Liver (tissue), 9 donors: Measurements from ENCODE around the gene FRMD4A. TPM values are rescaled to one million over a fixed set of nuclear protein-coding genes. Genes with fewer than 3 reads are reported as not detected.

Source experiments
- DNase-seq: peaks from one replicate; pipeline ENCODE4 v3.0.0-alpha.2; 2017; ENCODE audit warnings: low spot score
- H3K27ac ChIP-seq, 2 donors: one replicate each; pipeline ENCODE4 v1.7.0; 2013; ENCODE audit warnings: inconsistent platforms in 2 of 2, low read length in 2 of 2, control low read depth in 1 of 2, low read depth in 1 of 2, mild to moderate bottlenecking in 1 of 2
- H3K27me3 ChIP-seq, 4 donors: one replicate each; pipeline versions ENCODE4 v1.6.1 to v1.7.0; 2013; ENCODE audit warnings: low read length in 3 of 4, inconsistent platforms in 1 of 4, mild to moderate bottlenecking in 1 of 4, moderate library complexity in 1 of 4; ENCODE audit not compliant: control insufficient read depth in 4 of 4, insufficient read depth in 4 of 4
- H3K36me3 ChIP-seq, 4 donors: one replicate each; pipeline versions ENCODE4 v1.6.1 to v1.7.0; 2013; ENCODE audit warnings: low read length in 3 of 4, mild to moderate bottlenecking in 3 of 4, low read depth in 1 of 4, moderate library complexity in 1 of 4; ENCODE audit not compliant: control insufficient read depth in 4 of 4, insufficient read depth in 3 of 4
- H3K4me1 ChIP-seq, 4 donors: one replicate each; pipeline versions ENCODE4 v1.6.1 to v1.7.0; 2013; ENCODE audit warnings: low read length in 3 of 4, mild to moderate bottlenecking in 3 of 4, moderate library complexity in 1 of 4; ENCODE audit not compliant: control insufficient read depth in 4 of 4, insufficient read depth in 4 of 4
- H3K4me3 ChIP-seq, 3 donors: one replicate each; pipeline versions ENCODE4 v1.6.1 to v1.7.0; 2013; ENCODE audit warnings: low read length in 3 of 3, control low read depth in 1 of 3, low read depth in 1 of 3, mild to moderate bottlenecking in 1 of 3
- H3K9ac ChIP-seq, 2 donors: one replicate each; pipeline ENCODE4 v1.7.0; 2013; ENCODE audit warnings: low read length in 2 of 2, mild to moderate bottlenecking in 2 of 2, moderate library complexity in 2 of 2, control low read depth in 1 of 2, low read depth in 1 of 2
- H3K9me3 ChIP-seq, 4 donors: one replicate each; pipeline versions ENCODE4 v1.6.1 to v1.7.0; 2013; ENCODE audit warnings: low read length in 3 of 4; ENCODE audit not compliant: control insufficient read depth in 4 of 4
- CTCF ChIP-seq: fragments of 150-350 bp; IDR thresholded peaks from 2 replicates; pipeline ENCODE4 v1.5.1; 2017; ENCODE audit warnings: improper control_type of control experiment, low read depth, low read length; ENCODE audit not compliant: missing input control
- EGR1 ChIP-seq, 2 donors: IDR thresholded peaks; 2 replicates each; pipeline ENCODE4 v1.6.1; 2016 to 2018; ENCODE audit warnings: antibody characterized with exemption in 2 of 2, low read depth in 2 of 2
- FOXA1 ChIP-seq: IDR thresholded peaks from 2 replicates; pipeline ENCODE4 v1.6.1; 2016; ENCODE audit warnings: antibody characterized with exemption
- FOXA2 ChIP-seq: IDR thresholded peaks from 2 replicates; pipeline ENCODE4 v1.6.1; 2016; ENCODE audit warnings: antibody characterized with exemption
- GABPA ChIP-seq, 2 donors: IDR thresholded peaks in 1 of 2; conservative IDR thresholded peaks in 1 of 2; 2 replicates each; pipeline ENCODE4 v1.6.1; 2016; ENCODE audit warnings: antibody characterized with exemption in 2 of 2, mild to moderate bottlenecking in 1 of 2, moderate library complexity in 1 of 2
- HNF4A ChIP-seq, 2 donors: conservative IDR thresholded peaks; 2 replicates each; pipeline ENCODE4 v1.6.1; 2016; ENCODE audit warnings: antibody characterized with exemption in 2 of 2, mild to moderate bottlenecking in 2 of 2
- HNF4G ChIP-seq: IDR thresholded peaks from 2 replicates; pipeline ENCODE4 v1.6.1; 2016; ENCODE audit warnings: antibody characterized with exemption
- JUND ChIP-seq, 2 donors: IDR thresholded peaks; 2 replicates each; pipeline ENCODE4 v1.6.1; 2016; ENCODE audit warnings: antibody characterized with exemption in 2 of 2
- NR2F2 ChIP-seq: IDR thresholded peaks from 2 replicates; pipeline ENCODE4 v1.6.1; 2016; ENCODE audit warnings: antibody characterized with exemption
- RAD21 ChIP-seq, 2 donors: IDR thresholded peaks; 2 replicates each; pipeline ENCODE4 v1.6.1; 2016; ENCODE audit warnings: antibody characterized with exemption in 2 of 2, mild to moderate bottlenecking in 2 of 2
- RXRA ChIP-seq, 2 donors: IDR thresholded peaks; 2 replicates each; pipeline ENCODE4 v1.6.1; 2017 to 2018; ENCODE audit warnings: antibody characterized with exemption in 2 of 2, mild to moderate bottlenecking in 1 of 2
- SP1 ChIP-seq: IDR thresholded peaks from 2 replicates; pipeline ENCODE4 v1.6.1; 2018; ENCODE audit warnings: antibody characterized with exemption, mild to moderate bottlenecking
- TAF1 ChIP-seq: conservative IDR thresholded peaks from 2 replicates; pipeline ENCODE4 v1.6.1; 2016; ENCODE audit warnings: antibody characterized with exemption, mild to moderate bottlenecking
- YY1 ChIP-seq: IDR thresholded peaks from 2 replicates; pipeline ENCODE4 v1.6.1; 2016; ENCODE audit warnings: antibody characterized with exemption, mild to moderate bottlenecking
- ZBTB33 ChIP-seq: IDR thresholded peaks from 2 replicates; pipeline ENCODE4 v1.6.1; 2016; ENCODE audit warnings: antibody characterized with exemption
- WGBS: extraction: QIAGEN DNeasy Blood & Tissue Kit; methylation state at CpG from one replicate; pipeline ENCODE4 v1.1.7; 2013; 5-methylcytosine and 5-hydroxymethylcytosine counted together
- polyA plus RNA-seq, 2 donors: library from polyadenylated mRNA; stranded (reverse) in 1 of 2; unstranded in 1 of 2; fragments of 200-250 nt in 1 of 2; fragments of >200 nt in 1 of 2; fragmentation: Nextera tagmentation in 1 of 2; extraction: Ambion mirVana in 1 of 2; gene quantifications; one replicate each; pipeline versions ENCODE4 v1.2.1 to v1.2.3, GENCODE V29; 2013 to 2015
- total RNA-seq, 2 donors: library from RNA; depleted of rRNA; stranded (reverse); fragments of >200 nt; gene quantifications; one replicate each; pipeline ENCODE4 v1.2.3, GENCODE V29; 2014
- TF ChIP-seq, protein P1 (sequence below): IDR thresholded peaks from 2 replicates; pipeline ENCODE4 v1.6.1; 2016; ENCODE audit warnings: antibody characterized with exemption, mild to moderate bottlenecking
- TF ChIP-seq, protein P2 (sequence below): IDR thresholded peaks from 2 replicates; pipeline ENCODE4 v1.6.1; 2016; ENCODE audit warnings: antibody characterized with exemption
- TF ChIP-seq, protein P3 (sequence below): IDR thresholded peaks from 2 replicates; pipeline ENCODE4 v1.6.1; 2016; ENCODE audit warnings: antibody characterized with exemption
- donor health status: healthy.
- donor health status: healthy.
- donor health status: healthy.
- donor health status: healthy.
- donor health status: healthy.

Gene FRMD4A
- total and polyA plus RNA-seq, 4 donors = 8.2 to 34.3 (median 13.1) TPM

- Histone ChIP-seq H3K9ac (no peak overlapping the region), H3K27me3 (no peaks in the 10 kb centered on the region), H3K9me3 (no peaks in the 10 kb centered on the region), H3K4me1 (no peaks in the 10 kb centered on the region), H3K36me3 (no peaks in the 10 kb centered on the region), H3K27ac (no peak overlapping the region), H3K4me3 (no peak overlapping the region)
- 77% methylated on average over 2 of the region's 2 CpGs for WGBS
- no peak for TF ChIP-seq EGR1 (IDR thresholded peaks at IDR 0.05; ENCODE audit: low read depth in 2 of 2)
- TF ChIP-seq HNF4G = no peak
- TF ChIP-seq, protein P1, sequence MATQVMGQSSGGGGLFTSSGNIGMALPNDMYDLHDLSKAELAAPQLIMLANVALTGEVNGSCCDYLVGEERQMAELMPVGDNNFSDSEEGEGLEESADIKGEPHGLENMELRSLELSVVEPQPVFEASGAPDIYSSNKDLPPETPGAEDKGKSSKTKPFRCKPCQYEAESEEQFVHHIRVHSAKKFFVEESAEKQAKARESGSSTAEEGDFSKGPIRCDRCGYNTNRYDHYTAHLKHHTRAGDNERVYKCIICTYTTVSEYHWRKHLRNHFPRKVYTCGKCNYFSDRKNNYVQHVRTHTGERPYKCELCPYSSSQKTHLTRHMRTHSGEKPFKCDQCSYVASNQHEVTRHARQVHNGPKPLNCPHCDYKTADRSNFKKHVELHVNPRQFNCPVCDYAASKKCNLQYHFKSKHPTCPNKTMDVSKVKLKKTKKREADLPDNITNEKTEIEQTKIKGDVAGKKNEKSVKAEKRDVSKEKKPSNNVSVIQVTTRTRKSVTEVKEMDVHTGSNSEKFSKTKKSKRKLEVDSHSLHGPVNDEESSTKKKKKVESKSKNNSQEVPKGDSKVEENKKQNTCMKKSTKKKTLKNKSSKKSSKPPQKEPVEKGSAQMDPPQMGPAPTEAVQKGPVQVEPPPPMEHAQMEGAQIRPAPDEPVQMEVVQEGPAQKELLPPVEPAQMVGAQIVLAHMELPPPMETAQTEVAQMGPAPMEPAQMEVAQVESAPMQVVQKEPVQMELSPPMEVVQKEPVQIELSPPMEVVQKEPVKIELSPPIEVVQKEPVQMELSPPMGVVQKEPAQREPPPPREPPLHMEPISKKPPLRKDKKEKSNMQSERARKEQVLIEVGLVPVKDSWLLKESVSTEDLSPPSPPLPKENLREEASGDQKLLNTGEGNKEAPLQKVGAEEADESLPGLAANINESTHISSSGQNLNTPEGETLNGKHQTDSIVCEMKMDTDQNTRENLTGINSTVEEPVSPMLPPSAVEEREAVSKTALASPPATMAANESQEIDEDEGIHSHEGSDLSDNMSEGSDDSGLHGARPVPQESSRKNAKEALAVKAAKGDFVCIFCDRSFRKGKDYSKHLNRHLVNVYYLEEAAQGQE = no peak
- TF ChIP-seq NR2F2 = no peak
- TF ChIP-seq RXRA (IDR thresholded peaks at IDR 0.05) = no peak
- TF ChIP-seq YY1 = no peak
- TF ChIP-seq ZBTB33 = no peak
- TF ChIP-seq GABPA (IDR thresholded peaks at IDR 0.05 in 1 of 2, conservative IDR thresholded peaks at IDR 0.05 in 1 of 2) = no peak
- TF ChIP-seq RAD21 (IDR thresholded peaks at IDR 0.05) = no peak
- no peak for TF ChIP-seq TAF1
- TF ChIP-seq SP1 = no peak
- TF ChIP-seq FOXA2 = no peak
- no peak for TF ChIP-seq FOXA1
- TF ChIP-seq HNF4A (conservative IDR thresholded peaks at IDR 0.05) = no peak
- TF ChIP-seq, protein P2, sequence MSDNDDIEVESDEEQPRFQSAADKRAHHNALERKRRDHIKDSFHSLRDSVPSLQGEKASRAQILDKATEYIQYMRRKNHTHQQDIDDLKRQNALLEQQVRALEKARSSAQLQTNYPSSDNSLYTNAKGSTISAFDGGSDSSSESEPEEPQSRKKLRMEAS = no peak
- TF ChIP-seq, protein P3, sequence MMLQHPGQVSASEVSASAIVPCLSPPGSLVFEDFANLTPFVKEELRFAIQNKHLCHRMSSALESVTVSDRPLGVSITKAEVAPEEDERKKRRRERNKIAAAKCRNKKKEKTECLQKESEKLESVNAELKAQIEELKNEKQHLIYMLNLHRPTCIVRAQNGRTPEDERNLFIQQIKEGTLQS = no peak
- no peak for TF ChIP-seq CTCF
- no peak for TF ChIP-seq JUND (IDR thresholded peaks at IDR 0.05)
- no peak for DNase-seq
Measured at GRCh38 chr10:14120812-14121211, 209.9 kb downstream of the FRMD4A start.
